ENCODE results near the gene GSK3A. TPM values are rescaled to one million over a fixed set of nuclear protein-coding genes. Genes with fewer than 3 reads are reported as not detected.
A peak's percentile ranks its signal among the peaks of the same experiment; 100 is the strongest.

GSK3A gene
- total RNA-seq, 1 experiment from 2014 or later: 25.0 TPM

DNA sequence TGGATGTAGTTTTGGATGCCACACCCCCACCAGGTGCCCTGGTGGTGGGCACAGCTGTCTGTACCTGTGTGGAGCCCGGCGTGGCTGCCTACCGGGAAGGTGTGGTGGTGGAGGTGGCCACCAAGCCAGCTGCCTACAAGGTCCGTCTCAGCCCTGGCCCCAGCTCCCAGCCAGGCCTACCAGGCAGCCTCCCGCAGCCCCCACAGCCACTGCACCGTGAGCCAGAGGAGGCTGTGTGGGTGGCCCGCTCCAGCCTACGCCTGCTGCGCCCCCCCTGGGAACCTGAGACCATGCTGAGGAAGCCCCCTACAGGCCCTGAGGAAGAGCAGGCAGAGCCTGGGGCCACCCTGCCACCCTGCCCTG is 30.1 kb upstream of the GSK3A start:
- no peaks in the 10 kb centered on the region for H3K9me2 ChIP-seq (replicated peaks; ENCODE audit: low read length)
- H3K27me3 ChIP-seq (ENCODE audit: low read length): no peaks in the 10 kb centered on the region
- BruUV-seq (replicated peaks): no TSS peak
- no peaks in the 10 kb centered on the region for H4K20me1 ChIP-seq (ENCODE audit: low read length)
- H3K9me3 ChIP-seq (ENCODE audit: low read length): no peaks in the 10 kb centered on the region
- H3K4me3 ChIP-seq (ENCODE audit: low read length): no peak overlapping the region
- H3K4me1 ChIP-seq (ENCODE audit: insufficient read depth, low read length): peaks cover 20% of the 10 kb centered on the region
- CTCF ChIA-PET: no interaction called here
- intact Hi-C loops (cut with micrococcal nuclease): no loop called here
- no peaks in the 10 kb centered on the region for H3K36me3 ChIP-seq (ENCODE audit: low read depth, low read length)
- H3K27ac ChIP-seq (ENCODE audit: low read length): no peak overlapping the region
- DNase-seq: no peak
- H3F3A ChIP-seq (ENCODE audit: low read length, unreplicated experiment): no peaks in the 10 kb centered on the region
- no peak for ATAC-seq
- no peak overlapping the region for H2AFZ ChIP-seq (ENCODE audit: low read length)
- H3K79me2 ChIP-seq (ENCODE audit: low read length): peaks cover 26% of the 10 kb centered on the region
- no peak overlapping the region for H3K4me2 ChIP-seq (ENCODE audit: low read length)
- TF ChIP-seq, protein P1, sequence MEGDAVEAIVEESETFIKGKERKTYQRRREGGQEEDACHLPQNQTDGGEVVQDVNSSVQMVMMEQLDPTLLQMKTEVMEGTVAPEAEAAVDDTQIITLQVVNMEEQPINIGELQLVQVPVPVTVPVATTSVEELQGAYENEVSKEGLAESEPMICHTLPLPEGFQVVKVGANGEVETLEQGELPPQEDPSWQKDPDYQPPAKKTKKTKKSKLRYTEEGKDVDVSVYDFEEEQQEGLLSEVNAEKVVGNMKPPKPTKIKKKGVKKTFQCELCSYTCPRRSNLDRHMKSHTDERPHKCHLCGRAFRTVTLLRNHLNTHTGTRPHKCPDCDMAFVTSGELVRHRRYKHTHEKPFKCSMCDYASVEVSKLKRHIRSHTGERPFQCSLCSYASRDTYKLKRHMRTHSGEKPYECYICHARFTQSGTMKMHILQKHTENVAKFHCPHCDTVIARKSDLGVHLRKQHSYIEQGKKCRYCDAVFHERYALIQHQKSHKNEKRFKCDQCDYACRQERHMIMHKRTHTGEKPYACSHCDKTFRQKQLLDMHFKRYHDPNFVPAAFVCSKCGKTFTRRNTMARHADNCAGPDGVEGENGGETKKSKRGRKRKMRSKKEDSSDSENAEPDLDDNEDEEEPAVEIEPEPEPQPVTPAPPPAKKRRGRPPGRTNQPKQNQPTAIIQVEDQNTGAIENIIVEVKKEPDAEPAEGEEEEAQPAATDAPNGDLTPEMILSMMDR (conservative IDR thresholded peaks at IDR 0.05; ENCODE audit: low read depth, low read length): no peak
- TF ChIP-seq EZH2phosphoT487 (IDR thresholded peaks at IDR 0.05; ENCODE audit: borderline replicate concordance, low read length) (no peak), EZH2 (IDR thresholded peaks at IDR 0.05; ENCODE audit: low read length, unreplicated experiment) (no peak)
- no peak overlapping the region for H3K9ac ChIP-seq (ENCODE audit: low read length)
- POLR2A ChIA-PET (ENCODE audit: unreplicated experiment): no interaction called here

DNA sequence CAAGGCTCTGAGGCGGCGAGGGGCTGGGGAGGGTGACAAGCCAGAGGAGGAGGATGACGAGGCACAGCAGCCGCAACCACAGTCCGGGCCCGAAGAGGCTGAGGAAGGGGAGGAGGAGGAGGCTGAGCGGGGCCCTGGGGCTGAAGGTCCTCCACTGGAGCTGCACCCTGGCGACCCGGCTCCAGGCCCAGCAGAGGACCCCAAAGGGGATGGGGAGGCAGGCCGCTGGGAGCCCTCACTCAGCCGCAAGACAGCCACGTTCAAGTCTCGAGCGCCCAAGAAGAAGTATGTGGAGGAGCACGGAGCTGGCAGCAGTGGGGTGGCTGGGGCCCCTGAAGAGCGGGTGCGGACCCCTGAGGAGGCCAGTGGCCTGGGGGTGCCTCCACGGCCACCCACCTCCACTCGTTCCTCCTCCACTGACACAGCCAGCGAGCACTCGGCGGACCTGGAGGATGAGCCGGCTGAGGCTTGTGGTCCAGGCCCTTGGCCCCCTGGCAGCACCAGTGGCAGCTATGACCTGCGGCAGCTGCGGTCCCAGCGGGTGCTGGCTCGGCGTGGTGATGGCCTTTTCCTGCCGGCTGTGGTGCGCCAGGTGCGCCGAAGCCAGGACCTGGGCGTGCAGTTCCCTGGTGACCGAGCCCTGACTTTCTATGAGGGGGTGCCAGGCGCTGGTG is 29.6 kb upstream of the GSK3A start:
- no peaks in the 10 kb centered on the region for H4K20me1 ChIP-seq (ENCODE audit: low read length)
- intact Hi-C loops (cut with micrococcal nuclease): no loop called here
- H3F3A ChIP-seq (ENCODE audit: low read length, unreplicated experiment): no peaks in the 10 kb centered on the region
- H3K4me1 ChIP-seq (ENCODE audit: insufficient read depth, low read length): peaks cover 22% of the 10 kb centered on the region
- TF ChIP-seq EZH2phosphoT487 (IDR thresholded peaks at IDR 0.05; ENCODE audit: borderline replicate concordance, low read length) (no peak), EZH2 (IDR thresholded peaks at IDR 0.05; ENCODE audit: low read length, unreplicated experiment) (no peak)
- TF ChIP-seq, protein P1 (conservative IDR thresholded peaks at IDR 0.05; ENCODE audit: low read depth, low read length): no peak
- no peak overlapping the region for H3K4me2 ChIP-seq (ENCODE audit: low read length)
- no peaks in the 10 kb centered on the region for H3K9me2 ChIP-seq (replicated peaks; ENCODE audit: low read length)
- no peak for DNase-seq
- no peak overlapping the region for H3K9ac ChIP-seq (ENCODE audit: low read length)
- ChIA-PET CTCF (no interaction called here), POLR2A (ENCODE audit: unreplicated experiment) (no interaction called here)
- H3K27me3 ChIP-seq (ENCODE audit: low read length): no peaks in the 10 kb centered on the region
- no peaks in the 10 kb centered on the region for H3K9me3 ChIP-seq (ENCODE audit: low read length)
- H3K79me2 ChIP-seq (ENCODE audit: low read length): peaks cover 26% of the 10 kb centered on the region
- no peaks in the 10 kb centered on the region for H3K36me3 ChIP-seq (ENCODE audit: low read depth, low read length)
- H2AFZ ChIP-seq (ENCODE audit: low read length): no peak overlapping the region
- H3K4me3 ChIP-seq (ENCODE audit: low read length): no peak overlapping the region
- no TSS peak for BruUV-seq (replicated peaks)
- no peak overlapping the region for H3K27ac ChIP-seq (ENCODE audit: low read length)
- no peak for ATAC-seq

DNA sequence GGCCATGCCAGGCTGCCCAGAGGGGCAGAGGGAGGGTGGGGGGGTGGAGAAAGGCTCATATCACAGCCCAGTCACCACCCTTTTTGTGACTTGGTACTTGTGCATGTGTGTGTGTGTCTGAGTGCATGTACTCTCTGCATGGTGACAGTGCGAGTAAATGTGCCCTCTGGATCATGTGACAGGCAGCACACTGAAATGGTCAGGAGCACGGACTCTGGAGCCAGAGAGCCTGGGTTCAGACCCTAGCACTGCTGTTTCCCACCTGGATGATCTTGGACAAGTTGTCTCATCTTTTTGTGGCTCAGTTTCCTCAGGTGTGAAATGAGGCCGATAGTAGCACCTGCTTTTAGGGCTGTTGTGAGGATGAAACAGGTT is 28.6 kb upstream of the GSK3A start:
- H3K27ac ChIP-seq (ENCODE audit: low read length): peak overlapping the region; percentile 93
- H3F3A ChIP-seq (ENCODE audit: low read length, unreplicated experiment): no peaks in the 10 kb centered on the region
- BruUV-seq (replicated peaks): no TSS peak
- H3K4me3 ChIP-seq (ENCODE audit: low read length): peak overlapping the region; percentile 79; the same call in 1 of the 2 replicates
- DNase-seq: no peak
- H3K79me2 ChIP-seq (ENCODE audit: low read length): peaks cover 26% of the 10 kb centered on the region
- TF ChIP-seq, protein P1 (conservative IDR thresholded peaks at IDR 0.05; ENCODE audit: low read depth, low read length): no peak
- no peak for TF ChIP-seq EZH2phosphoT487 (IDR thresholded peaks at IDR 0.05; ENCODE audit: borderline replicate concordance, low read length)
- TF ChIP-seq EZH2 (IDR thresholded peaks at IDR 0.05; ENCODE audit: low read length, unreplicated experiment): no peak
- intact Hi-C loops (cut with micrococcal nuclease): no loop called here
- peak overlapping the region; percentile 89; the same call in 1 of the 2 replicates for H3K9ac ChIP-seq (ENCODE audit: low read length)
- ChIA-PET POLR2A (ENCODE audit: unreplicated experiment) (no interaction called here), CTCF (no interaction called here)
- H4K20me1 ChIP-seq (ENCODE audit: low read length): no peaks in the 10 kb centered on the region
- no peaks in the 10 kb centered on the region for H3K9me2 ChIP-seq (replicated peaks; ENCODE audit: low read length)
- H3K4me1 ChIP-seq (ENCODE audit: insufficient read depth, low read length): peaks cover 22% of the 10 kb centered on the region
- no peak for ATAC-seq
- no peak overlapping the region for H2AFZ ChIP-seq (ENCODE audit: low read length)
- H3K9me3 ChIP-seq (ENCODE audit: low read length): no peaks in the 10 kb centered on the region
- no peaks in the 10 kb centered on the region for H3K36me3 ChIP-seq (ENCODE audit: low read depth, low read length)
- H3K27me3 ChIP-seq (ENCODE audit: low read length): no peaks in the 10 kb centered on the region
- H3K4me2 ChIP-seq (ENCODE audit: low read length): peak overlapping the region; percentile 99
